ENCODE data around the gene ATAD1.
"Not testable (repeated sequence)": the region's sequence is repeated elsewhere in the genome, so short reads cannot be mapped to it uniquely, and the experiment has no call there.

ATAD1 gene

GRCh38 chr10:87750001-87750671 lies 67.9 kb downstream of the ATAD1 start:
- Histone ChIP-seq H3K4me3 (ENCODE audit: low read length) (no peak overlapping the region), H3K27ac (ENCODE audit: low read length) (no peak overlapping the region), H3K9ac (ENCODE audit: low read length) (no peak overlapping the region), H3K36me3 (replicated peaks; ENCODE audit: low read depth, low read length) (no peaks in the 10 kb centered on the region), H3K9me3 (ENCODE audit: insufficient read depth, low read length) (no peaks in the 10 kb centered on the region), H2AFZ (ENCODE audit: low read depth, low read length) (no peak overlapping the region), H3K79me2 (ENCODE audit: low read length) (no peaks in the 10 kb centered on the region), H3K4me1 (ENCODE audit: low read length) (peaks cover 8% of the 10 kb centered on the region; the same call in 1 of the 2 replicates), H3K27me3 (ENCODE audit: low read depth, low read length) (no peaks in the 10 kb centered on the region), H4K20me1 (ENCODE audit: insufficient read depth, low read length) (no peaks in the 10 kb centered on the region), H3K4me2 (ENCODE audit: low read length) (no peak overlapping the region)
- TF ChIP-seq EZH2phosphoT487 (IDR thresholded peaks at IDR 0.05; ENCODE audit: low read depth) (no peak), CTCF (IDR thresholded peaks at IDR 0.05; ENCODE audit: low read depth, low read length) (no peak)

- H3K4me2 ChIP-seq (ENCODE audit: low read length); H3K36me3 ChIP-seq (replicated peaks; ENCODE audit: low read depth, low read length); H3K9ac ChIP-seq (ENCODE audit: low read length); H3K4me3 ChIP-seq (ENCODE audit: low read length); H3K27me3 ChIP-seq (ENCODE audit: low read depth, low read length); H2AFZ ChIP-seq (ENCODE audit: low read depth, low read length); H4K20me1 ChIP-seq (ENCODE audit: insufficient read depth, low read length); H3K9me3 ChIP-seq (ENCODE audit: insufficient read depth, low read length); H3K4me1 ChIP-seq (ENCODE audit: low read length); H3K79me2 ChIP-seq (ENCODE audit: low read length); H3K27ac ChIP-seq (ENCODE audit: low read length): not testable (repeated sequence)
These were observed 69.8 kb downstream of the ATAD1 start for GRCh38 chr10:87748244-87748643.

GRCh38 chr10:87746911-87747310 lies 71.1 kb downstream of the ATAD1 start:
- H3K27ac ChIP-seq (ENCODE audit: low read length): no peak overlapping the region
- no peak overlapping the region for H2AFZ ChIP-seq (ENCODE audit: low read depth, low read length)
- no peaks in the 10 kb centered on the region for H3K79me2 ChIP-seq (ENCODE audit: low read length)
- H3K4me1 ChIP-seq (ENCODE audit: low read length): peaks cover 8% of the 10 kb centered on the region; the same call in 1 of the 2 replicates
- no peak overlapping the region for H3K9ac ChIP-seq (ENCODE audit: low read length)
- no peaks in the 10 kb centered on the region for H3K27me3 ChIP-seq (ENCODE audit: low read depth, low read length)
- no peaks in the 10 kb centered on the region for H4K20me1 ChIP-seq (ENCODE audit: insufficient read depth, low read length)
- no peaks in the 10 kb centered on the region for H3K9me3 ChIP-seq (ENCODE audit: insufficient read depth, low read length)
- TF ChIP-seq EZH2phosphoT487 (IDR thresholded peaks at IDR 0.05; ENCODE audit: low read depth): no peak
- no peak for TF ChIP-seq CTCF (IDR thresholded peaks at IDR 0.05; ENCODE audit: low read depth, low read length)
- H3K4me2 ChIP-seq (ENCODE audit: low read length): no peak overlapping the region
- no peaks in the 10 kb centered on the region for H3K36me3 ChIP-seq (replicated peaks; ENCODE audit: low read depth, low read length)
- H3K4me3 ChIP-seq (ENCODE audit: low read length): no peak overlapping the region

- H3K4me2 ChIP-seq (ENCODE audit: low read length): no peak overlapping the region
- H3K27ac ChIP-seq (ENCODE audit: low read length): no peak overlapping the region
- no peaks in the 10 kb centered on the region for H3K27me3 ChIP-seq (ENCODE audit: low read depth, low read length)
- no peaks in the 10 kb centered on the region for H3K79me2 ChIP-seq (ENCODE audit: low read length)
- TF ChIP-seq EZH2phosphoT487 (IDR thresholded peaks at IDR 0.05; ENCODE audit: low read depth) (no peak), CTCF (IDR thresholded peaks at IDR 0.05; ENCODE audit: low read depth, low read length) (no peak)
- no peaks in the 10 kb centered on the region for H3K4me1 ChIP-seq (ENCODE audit: low read length)
- H4K20me1 ChIP-seq (ENCODE audit: insufficient read depth, low read length): no peaks in the 10 kb centered on the region
- H3K36me3 ChIP-seq (replicated peaks; ENCODE audit: low read depth, low read length): no peaks in the 10 kb centered on the region
- no peaks in the 10 kb centered on the region for H3K9me3 ChIP-seq (ENCODE audit: insufficient read depth, low read length)
- H3K9ac ChIP-seq (ENCODE audit: low read length): no peak overlapping the region
- H3K4me3 ChIP-seq (ENCODE audit: low read length): no peak overlapping the region
- H2AFZ ChIP-seq (ENCODE audit: low read depth, low read length): no peak overlapping the region
These were observed 73.4 kb downstream of the ATAD1 start for GRCh38 chr10:87744606-87745005.

GRCh38 chr10:87742992-87743610 lies 74.9 kb downstream of the ATAD1 start:
- H3K9ac ChIP-seq (ENCODE audit: low read length); H3K36me3 ChIP-seq (replicated peaks; ENCODE audit: low read depth, low read length); H3K79me2 ChIP-seq (ENCODE audit: low read length); H3K27ac ChIP-seq (ENCODE audit: low read length); H3K4me2 ChIP-seq (ENCODE audit: low read length); H3K4me1 ChIP-seq (ENCODE audit: low read length); H3K4me3 ChIP-seq (ENCODE audit: low read length); H4K20me1 ChIP-seq (ENCODE audit: insufficient read depth, low read length); H3K27me3 ChIP-seq (ENCODE audit: low read depth, low read length); H3K9me3 ChIP-seq (ENCODE audit: insufficient read depth, low read length); H2AFZ ChIP-seq (ENCODE audit: low read depth, low read length): not testable (repeated sequence)
